ENCODE measurements around the gene KRT81. TPM values are rescaled to one million over a fixed set of nuclear protein-coding genes. Genes with fewer than 3 reads are reported as not detected.

The KRT81 gene
- total and polyA plus RNA-seq, 9 donors: 0.04 to 0.22 (median 0.15) TPM; not detected in 2

- no peak for DNase-seq
- H3K4me3 ChIP-seq (ENCODE audit: low read length): no peak overlapping the region
- 74% methylated on average over 8 of the region's 10 CpGs for WGBS (ENCODE audit: insufficient coverage)
- H3K9me3 ChIP-seq (replicated peaks; ENCODE audit: control insufficient read depth, low read depth, low read length): no peaks in the 10 kb centered on the region
- H3K27me3 ChIP-seq (ENCODE audit: control insufficient read depth, insufficient read depth, low read length): peaks cover 16% of the 10 kb centered on the region
- no peaks in the 10 kb centered on the region for H3K4me1 ChIP-seq (ENCODE audit: control insufficient read depth, insufficient read depth, low read length)
- H3K27ac ChIP-seq (ENCODE audit: low read length): no peak overlapping the region
- no peaks in the 10 kb centered on the region for H3K36me3 ChIP-seq (ENCODE audit: control insufficient read depth, insufficient read depth, low read length)
Measured at GRCh38 chr12:52327830-52328500, 36.6 kb upstream of the KRT81 start.

GRCh38 chr12:52327052-52327829 is 35.9 kb upstream of the KRT81 start:
- H3K27ac ChIP-seq (ENCODE audit: low read length): no peak overlapping the region
- DNase-seq: peak; percentile 56
- H3K36me3 ChIP-seq (ENCODE audit: control insufficient read depth, insufficient read depth, low read length): no peaks in the 10 kb centered on the region
- no peak overlapping the region for H3K4me3 ChIP-seq (ENCODE audit: low read length)
- no peaks in the 10 kb centered on the region for H3K4me1 ChIP-seq (ENCODE audit: control insufficient read depth, insufficient read depth, low read length)
- WGBS (ENCODE audit: insufficient coverage): 33% methylated on average over 7 of the region's 11 CpGs
- peaks cover 22% of the 10 kb centered on the region for H3K27me3 ChIP-seq (ENCODE audit: control insufficient read depth, insufficient read depth, low read length)
- H3K9me3 ChIP-seq (replicated peaks; ENCODE audit: control insufficient read depth, low read depth, low read length): no peaks in the 10 kb centered on the region

GRCh38 chr12:52324153-52324444 is 32.8 kb upstream of the KRT81 start:
- 49% methylated on average over 3 of the region's 3 CpGs for WGBS (ENCODE audit: insufficient coverage)
- Histone ChIP-seq H3K27ac (ENCODE audit: low read length) (no peak overlapping the region), H3K9me3 (replicated peaks; ENCODE audit: control insufficient read depth, low read depth, low read length) (no peaks in the 10 kb centered on the region), H3K4me1 (ENCODE audit: control insufficient read depth, insufficient read depth, low read length) (peaks cover 7% of the 10 kb centered on the region), H3K36me3 (ENCODE audit: control insufficient read depth, insufficient read depth, low read length) (no peaks in the 10 kb centered on the region), H3K4me3 (ENCODE audit: low read length) (no peak overlapping the region), H3K27me3 (ENCODE audit: control insufficient read depth, insufficient read depth, low read length) (peaks cover 40% of the 10 kb centered on the region)
- DNase-seq: no peak

- WGBS (ENCODE audit: insufficient coverage): 61% methylated on average over 8 of the region's 10 CpGs
- Histone ChIP-seq H3K27ac (ENCODE audit: low read length) (no peak overlapping the region), H3K27me3 (ENCODE audit: control insufficient read depth, insufficient read depth, low read length) (peaks cover 39% of the 10 kb centered on the region), H3K4me1 (ENCODE audit: control insufficient read depth, insufficient read depth, low read length) (peaks cover 7% of the 10 kb centered on the region), H3K36me3 (ENCODE audit: control insufficient read depth, insufficient read depth, low read length) (no peaks in the 10 kb centered on the region), H3K9me3 (replicated peaks; ENCODE audit: control insufficient read depth, low read depth, low read length) (no peaks in the 10 kb centered on the region), H3K4me3 (ENCODE audit: low read length) (no peak overlapping the region)
- DNase-seq: no peak
Measured at GRCh38 chr12:52323416-52324152, 32.2 kb upstream of the KRT81 start.

- DNase-seq: no peak
- peaks cover 41% of the 10 kb centered on the region for H3K27me3 ChIP-seq (ENCODE audit: control insufficient read depth, insufficient read depth, low read length)
Measured at GRCh38 chr12:52323001-52323400, 31.7 kb upstream of the KRT81 start.

GRCh38 chr12:52322069-52322468 is 30.7 kb upstream of the KRT81 start:
- H3K4me1 ChIP-seq (ENCODE audit: control insufficient read depth, insufficient read depth, low read length): peaks cover 7% of the 10 kb centered on the region
- H3K27me3 ChIP-seq (ENCODE audit: control insufficient read depth, insufficient read depth, low read length): peaks cover 45% of the 10 kb centered on the region
- H3K36me3 ChIP-seq (ENCODE audit: control insufficient read depth, insufficient read depth, low read length): no peaks in the 10 kb centered on the region
- 100% methylated on average over 1 of the region's 1 CpG for WGBS (ENCODE audit: insufficient coverage)
- no peak for DNase-seq
- no peak overlapping the region for H3K27ac ChIP-seq (ENCODE audit: low read length)
- no peak overlapping the region for H3K4me3 ChIP-seq (ENCODE audit: low read length)
- H3K9me3 ChIP-seq (replicated peaks; ENCODE audit: control insufficient read depth, low read depth, low read length): no peaks in the 10 kb centered on the region

More at GRCh38 chr12:52323001-52323400, 31.7 kb upstream of the KRT81 start:
- Histone ChIP-seq H3K36me3 (ENCODE audit: control insufficient read depth, insufficient read depth, low read length) (no peaks in the 10 kb centered on the region), H3K9me3 (replicated peaks; ENCODE audit: control insufficient read depth, low read depth, low read length) (no peaks in the 10 kb centered on the region), H3K27ac (ENCODE audit: low read length) (no peak overlapping the region), H3K4me3 (ENCODE audit: low read length) (no peak overlapping the region), H3K4me1 (ENCODE audit: control insufficient read depth, insufficient read depth, low read length) (peaks cover 7% of the 10 kb centered on the region)
- 80% methylated on average over 1 of the region's 1 CpG for WGBS (ENCODE audit: insufficient coverage)

- H3K36me3 ChIP-seq (ENCODE audit: control insufficient read depth, insufficient read depth, low read length): no peaks in the 10 kb centered on the region
- H3K9me3 ChIP-seq (replicated peaks; ENCODE audit: control insufficient read depth, low read depth, low read length): no peaks in the 10 kb centered on the region
- no peak overlapping the region for H3K4me3 ChIP-seq (ENCODE audit: low read length)
- H3K27ac ChIP-seq (ENCODE audit: low read length): no peak overlapping the region
- H3K27me3 ChIP-seq (ENCODE audit: control insufficient read depth, insufficient read depth, low read length): peaks cover 45% of the 10 kb centered on the region
- peak; percentile 51 for DNase-seq
- WGBS (ENCODE audit: insufficient coverage): 56% methylated on average over 3 of the region's 4 CpGs
- peaks cover 7% of the 10 kb centered on the region for H3K4me1 ChIP-seq (ENCODE audit: control insufficient read depth, insufficient read depth, low read length)
Measured at GRCh38 chr12:52321418-52321817, 30.1 kb upstream of the KRT81 start.

GRCh38 chr12:52320784-52321400 is 29.6 kb upstream of the KRT81 start, which contains the start of gene KRT83:
Gene KRT83 (minus strand): TSS chr12:52321398. CDS start chr12:52321335, 63 bp downstream.
- DNase-seq: no peak
- Histone ChIP-seq H3K4me1 (ENCODE audit: control insufficient read depth, insufficient read depth, low read length) (peaks cover 7% of the 10 kb centered on the region), H3K27ac (ENCODE audit: low read length) (no peak within 1 kb of the TSS), H3K4me3 (ENCODE audit: low read length) (no peak within 1 kb of the TSS), H3K9me3 (replicated peaks; ENCODE audit: control insufficient read depth, low read depth, low read length) (no peaks in the 10 kb centered on the region), H3K27me3 (ENCODE audit: control insufficient read depth, insufficient read depth, low read length) (peaks cover 45% of the 10 kb centered on the region), H3K36me3 (ENCODE audit: control insufficient read depth, insufficient read depth, low read length) (no peaks in the 10 kb centered on the region)
- 52% methylated on average over 31 of the region's 35 CpGs for WGBS (ENCODE audit: insufficient coverage)

- DNase-seq: no peak
- WGBS (ENCODE audit: insufficient coverage): 73% methylated on average over 9 of the region's 11 CpGs
- H3K9me3 ChIP-seq (replicated peaks; ENCODE audit: control insufficient read depth, low read depth, low read length): no peaks in the 10 kb centered on the region
- no peaks in the 10 kb centered on the region for H3K36me3 ChIP-seq (ENCODE audit: control insufficient read depth, insufficient read depth, low read length)
- H3K4me1 ChIP-seq (ENCODE audit: control insufficient read depth, insufficient read depth, low read length): peaks cover 7% of the 10 kb centered on the region
- H3K27me3 ChIP-seq (ENCODE audit: control insufficient read depth, insufficient read depth, low read length): peaks cover 47% of the 10 kb centered on the region
- no peak overlapping the region for H3K27ac ChIP-seq (ENCODE audit: low read length)
- H3K4me3 ChIP-seq (ENCODE audit: low read length): no peak overlapping the region
Measured at GRCh38 chr12:52319097-52319496, 27.8 kb upstream of the KRT81 start.

Measured in muscle of leg (tissue), 11 donors.